Liver (tissue), 9 donors: ENCODE results near the gene GMEB2. TPM values are rescaled to one million over a fixed set of nuclear protein-coding genes. Genes with fewer than 3 reads are reported as not detected.

Source experiments
- DNase-seq: peaks from one replicate; pipeline ENCODE4 v3.0.0-alpha.2; 2017; ENCODE audit warnings: low spot score
- H3K27ac ChIP-seq, 2 donors: one replicate each; pipeline ENCODE4 v1.7.0; 2013; ENCODE audit warnings: inconsistent platforms in 2 of 2, low read length in 2 of 2, control low read depth in 1 of 2, low read depth in 1 of 2, mild to moderate bottlenecking in 1 of 2
- H3K27me3 ChIP-seq, 4 donors: one replicate each; pipeline versions ENCODE4 v1.6.1 to v1.7.0; 2013; ENCODE audit warnings: low read length in 3 of 4, inconsistent platforms in 1 of 4, mild to moderate bottlenecking in 1 of 4, moderate library complexity in 1 of 4; ENCODE audit not compliant: control insufficient read depth in 4 of 4, insufficient read depth in 4 of 4
- H3K36me3 ChIP-seq, 4 donors: one replicate each; pipeline versions ENCODE4 v1.6.1 to v1.7.0; 2013; ENCODE audit warnings: low read length in 3 of 4, mild to moderate bottlenecking in 3 of 4, low read depth in 1 of 4, moderate library complexity in 1 of 4; ENCODE audit not compliant: control insufficient read depth in 4 of 4, insufficient read depth in 3 of 4
- H3K4me1 ChIP-seq, 4 donors: one replicate each; pipeline versions ENCODE4 v1.6.1 to v1.7.0; 2013; ENCODE audit warnings: low read length in 3 of 4, mild to moderate bottlenecking in 3 of 4, moderate library complexity in 1 of 4; ENCODE audit not compliant: control insufficient read depth in 4 of 4, insufficient read depth in 4 of 4
- H3K4me3 ChIP-seq, 3 donors: one replicate each; pipeline versions ENCODE4 v1.6.1 to v1.7.0; 2013; ENCODE audit warnings: low read length in 3 of 3, control low read depth in 1 of 3, low read depth in 1 of 3, mild to moderate bottlenecking in 1 of 3
- H3K9ac ChIP-seq, 2 donors: one replicate each; pipeline ENCODE4 v1.7.0; 2013; ENCODE audit warnings: low read length in 2 of 2, mild to moderate bottlenecking in 2 of 2, moderate library complexity in 2 of 2, control low read depth in 1 of 2, low read depth in 1 of 2
- H3K9me3 ChIP-seq, 4 donors: one replicate each; pipeline versions ENCODE4 v1.6.1 to v1.7.0; 2013; ENCODE audit warnings: low read length in 3 of 4; ENCODE audit not compliant: control insufficient read depth in 4 of 4
- ATF3 ChIP-seq: IDR thresholded peaks from 2 replicates; pipeline ENCODE4 v1.6.1; 2016; ENCODE audit warnings: antibody characterized with exemption
- EGR1 ChIP-seq, 2 donors: IDR thresholded peaks; 2 replicates each; pipeline ENCODE4 v1.6.1; 2016 to 2018; ENCODE audit warnings: antibody characterized with exemption in 2 of 2, low read depth in 2 of 2
- FOXA2 ChIP-seq: IDR thresholded peaks from 2 replicates; pipeline ENCODE4 v1.6.1; 2016; ENCODE audit warnings: antibody characterized with exemption
- GABPA ChIP-seq, 2 donors: IDR thresholded peaks in 1 of 2; conservative IDR thresholded peaks in 1 of 2; 2 replicates each; pipeline ENCODE4 v1.6.1; 2016; ENCODE audit warnings: antibody characterized with exemption in 2 of 2, mild to moderate bottlenecking in 1 of 2, moderate library complexity in 1 of 2
- HNF4A ChIP-seq, 2 donors: conservative IDR thresholded peaks; 2 replicates each; pipeline ENCODE4 v1.6.1; 2016; ENCODE audit warnings: antibody characterized with exemption in 2 of 2, mild to moderate bottlenecking in 2 of 2
- NR2F2 ChIP-seq: IDR thresholded peaks from 2 replicates; pipeline ENCODE4 v1.6.1; 2016; ENCODE audit warnings: antibody characterized with exemption
- RAD21 ChIP-seq, 2 donors: IDR thresholded peaks; 2 replicates each; pipeline ENCODE4 v1.6.1; 2016; ENCODE audit warnings: antibody characterized with exemption in 2 of 2, mild to moderate bottlenecking in 2 of 2
- RXRA ChIP-seq, 2 donors: IDR thresholded peaks; 2 replicates each; pipeline ENCODE4 v1.6.1; 2017 to 2018; ENCODE audit warnings: antibody characterized with exemption in 2 of 2, mild to moderate bottlenecking in 1 of 2
- SP1 ChIP-seq: IDR thresholded peaks from 2 replicates; pipeline ENCODE4 v1.6.1; 2018; ENCODE audit warnings: antibody characterized with exemption, mild to moderate bottlenecking
- WGBS: extraction: QIAGEN DNeasy Blood & Tissue Kit; methylation state at CpG from one replicate; pipeline ENCODE4 v1.1.7; 2013; 5-methylcytosine and 5-hydroxymethylcytosine counted together
- polyA plus RNA-seq, 2 donors: library from polyadenylated mRNA; stranded (reverse) in 1 of 2; unstranded in 1 of 2; fragments of 200-250 nt in 1 of 2; fragments of >200 nt in 1 of 2; fragmentation: Nextera tagmentation in 1 of 2; extraction: Ambion mirVana in 1 of 2; gene quantifications; one replicate each; pipeline versions ENCODE4 v1.2.1 to v1.2.3, GENCODE V29; 2013 to 2015
- total RNA-seq, 2 donors: library from RNA; depleted of rRNA; stranded (reverse); fragments of >200 nt; gene quantifications; one replicate each; pipeline ENCODE4 v1.2.3, GENCODE V29; 2014
- TF ChIP-seq, protein P1 (sequence below): IDR thresholded peaks from 2 replicates; pipeline ENCODE4 v1.6.1; 2016; ENCODE audit warnings: antibody characterized with exemption, mild to moderate bottlenecking
- TF ChIP-seq, protein P2 (sequence below): fragments of 150-350 bp; IDR thresholded peaks from 2 replicates; pipeline ENCODE4 v1.5.1; 2017; ENCODE audit warnings: improper control_type of control experiment, low read depth, low read length; ENCODE audit not compliant: missing input control
- TF ChIP-seq, protein P3 (sequence below): IDR thresholded peaks from 2 replicates; pipeline ENCODE4 v1.6.1; 2016; ENCODE audit warnings: antibody characterized with exemption
- donor health status: healthy.
- donor health status: healthy.
- donor health status: healthy.
- donor health status: healthy.
- donor health status: healthy.

GMEB2 gene
- total and polyA plus RNA-seq, 4 donors = 1.3 to 8.6 (median 5.3) TPM

DNA sequence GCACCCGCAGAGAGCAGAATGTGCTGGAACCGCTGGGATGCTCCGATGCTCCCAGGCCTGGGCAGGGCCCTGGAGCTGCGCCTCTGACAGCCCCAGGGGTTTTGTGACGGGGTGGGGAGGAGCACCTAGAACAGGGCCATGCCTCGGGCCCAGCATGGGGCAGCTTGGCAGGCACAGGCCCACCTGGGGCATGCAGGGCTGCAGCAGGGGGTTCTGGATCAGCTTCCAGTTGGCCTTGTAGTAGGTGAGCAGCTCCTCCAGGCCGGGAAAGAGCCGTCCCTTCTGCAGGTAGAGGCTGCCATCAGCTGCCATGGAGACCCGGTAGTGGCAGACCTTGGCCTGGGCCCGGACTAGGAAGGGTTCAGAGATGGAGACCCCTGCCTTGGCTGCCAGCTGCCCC lies 83.8 kb downstream of the GMEB2 start:
- no peaks in the 10 kb centered on the region for H3K4me1 ChIP-seq
- no peaks in the 10 kb centered on the region for H3K27me3 ChIP-seq
- H3K9me3 ChIP-seq = no peaks in the 10 kb centered on the region
- no peak overlapping the region for H3K4me3 ChIP-seq
- DNase-seq = no peak
- no peak overlapping the region for H3K9ac ChIP-seq
- H3K27ac ChIP-seq = no peak overlapping the region
- no peaks in the 10 kb centered on the region for H3K36me3 ChIP-seq
- TF ChIP-seq EGR1 (IDR thresholded peaks at IDR 0.05; ENCODE audit: low read depth in 2 of 2) (no peak), ATF3 (no peak), HNF4A (conservative IDR thresholded peaks at IDR 0.05) (no peak), NR2F2 (no peak), FOXA2 (no peak)
- TF ChIP-seq, protein P1, sequence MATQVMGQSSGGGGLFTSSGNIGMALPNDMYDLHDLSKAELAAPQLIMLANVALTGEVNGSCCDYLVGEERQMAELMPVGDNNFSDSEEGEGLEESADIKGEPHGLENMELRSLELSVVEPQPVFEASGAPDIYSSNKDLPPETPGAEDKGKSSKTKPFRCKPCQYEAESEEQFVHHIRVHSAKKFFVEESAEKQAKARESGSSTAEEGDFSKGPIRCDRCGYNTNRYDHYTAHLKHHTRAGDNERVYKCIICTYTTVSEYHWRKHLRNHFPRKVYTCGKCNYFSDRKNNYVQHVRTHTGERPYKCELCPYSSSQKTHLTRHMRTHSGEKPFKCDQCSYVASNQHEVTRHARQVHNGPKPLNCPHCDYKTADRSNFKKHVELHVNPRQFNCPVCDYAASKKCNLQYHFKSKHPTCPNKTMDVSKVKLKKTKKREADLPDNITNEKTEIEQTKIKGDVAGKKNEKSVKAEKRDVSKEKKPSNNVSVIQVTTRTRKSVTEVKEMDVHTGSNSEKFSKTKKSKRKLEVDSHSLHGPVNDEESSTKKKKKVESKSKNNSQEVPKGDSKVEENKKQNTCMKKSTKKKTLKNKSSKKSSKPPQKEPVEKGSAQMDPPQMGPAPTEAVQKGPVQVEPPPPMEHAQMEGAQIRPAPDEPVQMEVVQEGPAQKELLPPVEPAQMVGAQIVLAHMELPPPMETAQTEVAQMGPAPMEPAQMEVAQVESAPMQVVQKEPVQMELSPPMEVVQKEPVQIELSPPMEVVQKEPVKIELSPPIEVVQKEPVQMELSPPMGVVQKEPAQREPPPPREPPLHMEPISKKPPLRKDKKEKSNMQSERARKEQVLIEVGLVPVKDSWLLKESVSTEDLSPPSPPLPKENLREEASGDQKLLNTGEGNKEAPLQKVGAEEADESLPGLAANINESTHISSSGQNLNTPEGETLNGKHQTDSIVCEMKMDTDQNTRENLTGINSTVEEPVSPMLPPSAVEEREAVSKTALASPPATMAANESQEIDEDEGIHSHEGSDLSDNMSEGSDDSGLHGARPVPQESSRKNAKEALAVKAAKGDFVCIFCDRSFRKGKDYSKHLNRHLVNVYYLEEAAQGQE = no peak
- TF ChIP-seq, protein P2, sequence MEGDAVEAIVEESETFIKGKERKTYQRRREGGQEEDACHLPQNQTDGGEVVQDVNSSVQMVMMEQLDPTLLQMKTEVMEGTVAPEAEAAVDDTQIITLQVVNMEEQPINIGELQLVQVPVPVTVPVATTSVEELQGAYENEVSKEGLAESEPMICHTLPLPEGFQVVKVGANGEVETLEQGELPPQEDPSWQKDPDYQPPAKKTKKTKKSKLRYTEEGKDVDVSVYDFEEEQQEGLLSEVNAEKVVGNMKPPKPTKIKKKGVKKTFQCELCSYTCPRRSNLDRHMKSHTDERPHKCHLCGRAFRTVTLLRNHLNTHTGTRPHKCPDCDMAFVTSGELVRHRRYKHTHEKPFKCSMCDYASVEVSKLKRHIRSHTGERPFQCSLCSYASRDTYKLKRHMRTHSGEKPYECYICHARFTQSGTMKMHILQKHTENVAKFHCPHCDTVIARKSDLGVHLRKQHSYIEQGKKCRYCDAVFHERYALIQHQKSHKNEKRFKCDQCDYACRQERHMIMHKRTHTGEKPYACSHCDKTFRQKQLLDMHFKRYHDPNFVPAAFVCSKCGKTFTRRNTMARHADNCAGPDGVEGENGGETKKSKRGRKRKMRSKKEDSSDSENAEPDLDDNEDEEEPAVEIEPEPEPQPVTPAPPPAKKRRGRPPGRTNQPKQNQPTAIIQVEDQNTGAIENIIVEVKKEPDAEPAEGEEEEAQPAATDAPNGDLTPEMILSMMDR = no peak
- 88% methylated on average over 10 of the region's 10 CpGs for WGBS

GRCh38 chr20:63542696-63543095 lies 84.2 kb downstream of the GMEB2 start:
- Histone ChIP-seq H3K4me3 (no peak overlapping the region), H3K9me3 (no peaks in the 10 kb centered on the region), H3K4me1 (peaks cover 0 to 3% (median under 1%) of the 10 kb centered on the region in 4 donors), H3K36me3 (no peaks in the 10 kb centered on the region), H3K9ac (no peak overlapping the region), H3K27me3 (no peaks in the 10 kb centered on the region), H3K27ac (no peak overlapping the region)
- DNase-seq = no peak
- no peak for TF ChIP-seq RXRA (IDR thresholded peaks at IDR 0.05)
- TF ChIP-seq, protein P1 = no peak
- TF ChIP-seq GABPA (IDR thresholded peaks at IDR 0.05 in 1 of 2, conservative IDR thresholded peaks at IDR 0.05 in 1 of 2) = no peak
- no peak for TF ChIP-seq HNF4A (conservative IDR thresholded peaks at IDR 0.05)
- TF ChIP-seq, protein P3, sequence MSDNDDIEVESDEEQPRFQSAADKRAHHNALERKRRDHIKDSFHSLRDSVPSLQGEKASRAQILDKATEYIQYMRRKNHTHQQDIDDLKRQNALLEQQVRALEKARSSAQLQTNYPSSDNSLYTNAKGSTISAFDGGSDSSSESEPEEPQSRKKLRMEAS = no peak
- no peak for TF ChIP-seq RAD21 (IDR thresholded peaks at IDR 0.05)
- TF ChIP-seq SP1 = no peak
- WGBS = 90% methylated on average over 10 of the region's 10 CpGs
